ENCODE results near the gene HTR3A.

DNA sequence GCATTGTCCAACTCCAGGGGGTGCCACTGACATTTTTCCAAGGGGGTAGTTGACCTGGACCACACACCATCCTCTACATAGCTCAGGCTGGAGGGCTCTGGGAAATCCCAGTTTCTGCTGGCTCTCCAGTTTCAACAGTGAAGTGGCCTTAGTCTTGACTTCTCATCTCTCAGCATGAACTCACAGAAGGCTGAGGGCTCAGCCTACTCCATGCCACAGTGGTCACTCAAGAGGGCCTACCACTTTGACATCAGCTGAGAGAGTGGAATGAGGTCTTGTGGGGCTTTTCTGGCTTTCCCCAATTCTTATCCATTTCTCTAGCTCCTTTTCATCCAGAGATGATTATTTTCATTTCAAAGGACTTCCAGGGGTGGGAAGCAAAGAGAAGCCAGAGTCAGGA is 7.4 kb downstream of the HTR3A start:
- TF ChIP-seq POLR2A (IDR thresholded peaks at IDR 0.05; ENCODE audit: low read depth) (no peak), POLR2AphosphoS5 (IDR thresholded peaks at IDR 0.05) (no peak)
- TF ChIP-seq, protein P1, sequence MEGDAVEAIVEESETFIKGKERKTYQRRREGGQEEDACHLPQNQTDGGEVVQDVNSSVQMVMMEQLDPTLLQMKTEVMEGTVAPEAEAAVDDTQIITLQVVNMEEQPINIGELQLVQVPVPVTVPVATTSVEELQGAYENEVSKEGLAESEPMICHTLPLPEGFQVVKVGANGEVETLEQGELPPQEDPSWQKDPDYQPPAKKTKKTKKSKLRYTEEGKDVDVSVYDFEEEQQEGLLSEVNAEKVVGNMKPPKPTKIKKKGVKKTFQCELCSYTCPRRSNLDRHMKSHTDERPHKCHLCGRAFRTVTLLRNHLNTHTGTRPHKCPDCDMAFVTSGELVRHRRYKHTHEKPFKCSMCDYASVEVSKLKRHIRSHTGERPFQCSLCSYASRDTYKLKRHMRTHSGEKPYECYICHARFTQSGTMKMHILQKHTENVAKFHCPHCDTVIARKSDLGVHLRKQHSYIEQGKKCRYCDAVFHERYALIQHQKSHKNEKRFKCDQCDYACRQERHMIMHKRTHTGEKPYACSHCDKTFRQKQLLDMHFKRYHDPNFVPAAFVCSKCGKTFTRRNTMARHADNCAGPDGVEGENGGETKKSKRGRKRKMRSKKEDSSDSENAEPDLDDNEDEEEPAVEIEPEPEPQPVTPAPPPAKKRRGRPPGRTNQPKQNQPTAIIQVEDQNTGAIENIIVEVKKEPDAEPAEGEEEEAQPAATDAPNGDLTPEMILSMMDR (IDR thresholded peaks at IDR 0.05): no peak

All from esophagus muscularis mucosa (tissue), 3 donors.